Central memory CD8-positive, alpha-beta T cell (primary cell): Measurements from ENCODE around the gene NUP214.
"Not testable (repeated sequence)": the region's sequence is repeated elsewhere in the genome, so short reads cannot be mapped to it uniquely, and the experiment has no call there.

Experiments
- ATAC-seq: fragments of 150-1000 bp; cut with Tn5 transposase; replicated peaks from 2 replicates; pipeline ENCODE4 v1.10.0; 2022; ENCODE audit warnings: mild to moderate bottlenecking, moderate FRiP score, moderate number of reproducible peaks; ENCODE audit not compliant: poor library complexity, severe bottlenecking; ENCODE audit errors: extremely low read depth
- DNase-seq, 2 donors: peaks; one replicate each; pipeline ENCODE4 v3.0.0; 2021; ENCODE audit warnings: low spot score in 2 of 2
- H3K27ac Mint-ChIP-seq: one replicate; pipeline ENCODE4 v1.8.0; 2022; ENCODE audit warnings: low read depth, mild to moderate bottlenecking, moderate library complexity, mixed read lengths
- H3K27me3 Mint-ChIP-seq: one replicate; pipeline ENCODE4 v1.8.0; 2022; ENCODE audit warnings: mixed read lengths
- H3K36me3 Mint-ChIP-seq: one replicate; pipeline ENCODE4 v1.8.0; 2022; ENCODE audit warnings: mild to moderate bottlenecking, moderate library complexity, mixed read lengths; ENCODE audit not compliant: insufficient read depth
- H3K4me1 Mint-ChIP-seq: one replicate; pipeline ENCODE4 v1.8.0; 2022; ENCODE audit warnings: mixed read lengths
- H3K4me3 Mint-ChIP-seq: one replicate; pipeline ENCODE4 v1.8.0; 2022; ENCODE audit warnings: mild to moderate bottlenecking, moderate library complexity, mixed read lengths
- H3K9me3 Mint-ChIP-seq: one replicate; pipeline ENCODE4 v1.8.0; 2022; ENCODE audit warnings: mixed read lengths

NUP214 gene

DNA sequence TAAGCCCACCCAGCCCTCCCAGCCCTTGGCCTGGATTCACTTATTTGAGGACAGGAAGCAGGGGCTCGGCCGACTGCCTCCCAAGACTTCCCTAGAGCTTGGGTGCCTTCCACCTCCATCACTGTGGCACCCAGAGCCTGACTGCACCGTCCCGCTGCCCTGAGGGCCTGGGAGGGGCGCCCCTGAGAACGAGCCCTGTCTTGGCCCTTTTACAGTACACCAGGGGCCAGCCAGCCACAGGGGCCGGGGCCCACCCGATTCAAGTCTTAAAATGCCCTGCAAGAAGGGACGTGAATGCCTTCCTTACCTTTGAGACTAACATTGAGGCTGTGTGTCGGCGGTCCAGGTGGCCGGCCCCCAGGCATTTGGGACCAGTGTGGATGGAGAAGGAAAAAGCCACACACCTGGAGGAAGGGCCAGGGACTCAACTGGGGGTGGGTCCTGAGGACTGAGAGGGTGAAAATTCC is 134.1 kb downstream of the NUP214 start:
- ATAC-seq (no peak), DNase-seq (no peak)
- Mint-ChIP-seq H3K4me3 (no peak overlapping the region), H3K9me3 (no peaks in the 10 kb centered on the region), H3K4me1 (peaks cover 51% of the 10 kb centered on the region), H3K36me3 (peaks cover 65% of the 10 kb centered on the region), H3K27me3 (no peaks in the 10 kb centered on the region), H3K27ac (peak overlapping the region; percentile 38)

DNA sequence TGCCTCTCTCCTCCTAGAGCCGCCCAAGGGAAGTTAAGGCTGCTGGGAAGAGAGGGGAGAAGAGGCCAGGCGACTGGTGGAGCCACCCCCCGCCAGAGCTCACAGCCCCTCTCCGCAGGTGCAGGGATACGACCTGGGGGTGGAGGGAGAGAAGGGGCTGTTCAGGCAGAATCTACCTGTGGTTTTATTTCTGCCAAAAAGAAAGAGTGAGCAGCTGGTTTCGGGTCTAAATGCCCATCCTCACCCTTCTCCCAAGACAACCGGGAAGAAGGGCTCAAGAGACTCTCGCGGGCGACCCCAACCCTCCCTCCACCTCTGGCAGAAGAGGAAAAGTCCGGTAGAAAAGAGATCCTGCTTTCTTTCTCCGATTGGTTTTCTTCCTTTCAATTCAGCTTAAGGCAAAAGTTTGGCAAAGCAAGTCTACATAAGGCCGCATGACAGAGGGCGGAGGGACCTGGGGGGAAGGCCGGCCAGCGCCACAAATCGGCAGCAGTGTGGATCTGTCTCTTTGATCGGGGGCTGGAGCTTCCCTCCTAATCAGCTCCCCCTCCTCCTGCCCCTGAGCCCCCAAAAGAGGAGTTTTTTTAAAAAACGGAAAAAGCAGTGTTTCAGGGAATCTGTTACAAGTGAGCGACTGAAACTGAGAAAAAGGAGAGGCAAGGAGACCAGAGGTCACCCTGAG is 134.7 kb downstream of the NUP214 start:
- peaks cover 71% of the 10 kb centered on the region for H3K36me3 Mint-ChIP-seq
- no peaks in the 10 kb centered on the region for H3K27me3 Mint-ChIP-seq
- H3K4me1 Mint-ChIP-seq = peaks cover 56% of the 10 kb centered on the region
- no peak for DNase-seq
- no peak for ATAC-seq
- H3K4me3 Mint-ChIP-seq = no peak overlapping the region
- no peaks in the 10 kb centered on the region for H3K9me3 Mint-ChIP-seq
- peak overlapping the region; percentile 38 for H3K27ac Mint-ChIP-seq

DNA sequence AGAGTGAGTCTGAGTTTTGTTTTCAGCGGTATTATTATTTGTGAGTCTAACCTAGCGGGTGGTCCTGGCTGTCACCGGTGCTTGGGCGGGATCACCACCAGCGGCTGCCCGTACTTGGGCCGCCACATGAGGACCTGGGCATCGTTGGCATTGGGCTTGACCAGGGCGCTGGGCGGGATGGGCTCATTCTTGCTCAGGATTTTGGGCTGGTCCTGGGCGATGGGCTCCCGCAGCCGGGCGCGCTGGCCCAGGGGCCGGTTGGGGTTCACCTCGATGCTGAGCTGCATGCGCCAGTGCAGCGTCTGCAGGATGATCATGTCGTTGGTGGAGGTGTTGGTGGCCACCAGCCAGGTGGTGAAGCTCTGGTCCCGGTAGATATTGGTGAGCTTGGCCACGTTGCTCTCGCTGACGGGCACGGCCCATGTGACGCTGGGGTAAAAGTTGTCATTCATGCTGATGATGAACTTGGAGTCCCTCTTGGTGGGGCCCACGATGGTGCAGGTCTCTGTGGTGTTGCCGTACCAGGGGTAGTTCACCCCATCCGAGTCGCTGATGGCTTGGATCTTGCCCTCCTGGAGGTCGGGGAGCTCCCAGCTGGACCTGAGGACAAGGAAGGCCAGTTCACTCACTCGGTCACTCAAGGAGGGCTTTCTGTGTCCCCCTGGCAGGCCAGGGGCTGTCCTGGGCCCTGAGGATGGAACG is 135.5 kb downstream of the NUP214 start:
- H3K36me3 Mint-ChIP-seq = peaks cover 75% of the 10 kb centered on the region
- no peak for ATAC-seq
- no peaks in the 10 kb centered on the region for H3K27me3 Mint-ChIP-seq
- H3K4me3 Mint-ChIP-seq = no peak overlapping the region
- no peaks in the 10 kb centered on the region for H3K9me3 Mint-ChIP-seq
- no peak for DNase-seq
- no peak overlapping the region for H3K27ac Mint-ChIP-seq
- H3K4me1 Mint-ChIP-seq = peaks cover 55% of the 10 kb centered on the region

DNA sequence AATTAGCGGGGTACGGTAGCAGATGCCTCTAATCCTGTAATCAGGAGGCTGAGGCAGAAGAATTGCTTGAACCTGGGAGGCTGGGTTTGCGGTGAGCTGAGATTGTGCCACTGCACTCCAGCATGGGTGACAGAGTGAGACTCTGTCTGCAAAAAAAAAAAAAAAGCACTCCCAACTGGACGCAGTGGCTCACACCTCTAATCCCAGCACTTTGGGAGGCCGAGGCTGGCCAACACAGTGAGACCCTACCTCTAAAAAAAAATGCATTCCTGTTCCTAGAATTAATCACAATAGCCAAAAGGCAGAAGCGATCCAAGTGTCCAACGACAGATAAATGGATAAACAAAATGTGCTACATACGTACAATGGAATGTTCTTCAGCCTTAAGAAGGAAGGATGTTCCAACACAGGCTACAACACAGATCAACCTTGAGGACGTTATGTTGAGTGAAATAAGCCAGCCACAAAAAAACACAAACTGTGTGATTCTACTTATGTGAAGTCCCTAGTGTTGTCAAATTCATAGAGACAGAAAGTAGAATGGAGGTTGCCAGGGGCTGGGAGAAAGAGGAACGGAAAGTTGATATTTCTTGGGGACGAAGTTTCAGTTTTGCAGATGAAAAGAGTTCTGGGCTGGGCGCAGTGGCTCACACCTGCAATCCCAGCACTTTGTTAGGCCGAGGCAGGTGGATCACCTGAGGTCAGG is 137.1 kb downstream of the NUP214 start:
- Mint-ChIP-seq H3K4me3 (peak overlapping the region; percentile 37), H3K9me3 (no peaks in the 10 kb centered on the region), H3K27ac (peak overlapping the region; percentile 14), H3K4me1 (peaks cover 60% of the 10 kb centered on the region), H3K36me3 (peaks cover 73% of the 10 kb centered on the region), H3K27me3 (no peaks in the 10 kb centered on the region)
- DNase-seq = no peak
- ATAC-seq = no peak

DNA sequence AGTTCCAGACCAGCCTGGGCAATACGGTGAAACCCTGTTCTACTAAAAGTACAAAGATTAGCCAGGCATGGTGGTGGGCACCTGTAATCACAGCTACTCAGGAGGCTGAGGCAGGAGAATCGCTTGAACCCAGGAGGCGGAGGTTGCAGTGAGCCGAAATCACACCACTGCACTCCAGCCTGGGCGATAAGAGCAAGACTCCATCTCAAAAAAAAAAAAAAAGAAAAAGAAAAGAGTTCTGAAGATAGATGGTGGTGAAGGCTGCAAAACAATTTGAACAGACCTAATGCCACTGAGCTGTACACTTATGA is 137.6 kb downstream of the NUP214 start:
- H3K9me3 Mint-ChIP-seq, ATAC-seq, H3K27me3 Mint-ChIP-seq, DNase-seq: not testable (repeated sequence)
- peaks cover 73% of the 10 kb centered on the region for H3K36me3 Mint-ChIP-seq
- peak overlapping the region; percentile 14 for H3K27ac Mint-ChIP-seq
- peaks cover 55% of the 10 kb centered on the region for H3K4me1 Mint-ChIP-seq
- H3K4me3 Mint-ChIP-seq = peak overlapping the region; percentile 37

DNA sequence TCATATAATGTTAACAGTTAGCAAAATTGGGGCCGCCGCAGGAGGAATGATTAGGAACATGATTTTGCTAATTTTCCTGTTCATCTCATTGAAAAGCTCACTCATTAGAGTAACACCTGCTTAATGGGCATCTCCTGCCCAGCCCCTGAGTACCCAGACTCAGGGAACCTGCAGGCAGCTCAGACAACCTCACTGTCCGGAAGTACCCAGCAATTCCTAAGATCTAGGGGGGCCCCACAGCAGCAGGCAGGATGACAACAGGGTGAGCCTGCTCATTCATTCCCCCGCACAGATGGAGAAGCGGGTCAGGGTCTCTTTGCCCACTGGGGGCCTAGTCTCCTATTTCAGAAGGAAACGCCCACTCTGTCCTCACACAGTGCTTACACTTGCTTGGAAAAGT is 138.3 kb downstream of the NUP214 start:
- ATAC-seq = no peak
- no peak for DNase-seq
- peak overlapping the region; percentile 55 for H3K4me3 Mint-ChIP-seq
- peaks cover 70% of the 10 kb centered on the region for H3K36me3 Mint-ChIP-seq
- peaks cover 60% of the 10 kb centered on the region for H3K4me1 Mint-ChIP-seq
- peak overlapping the region; percentile 49 for H3K27ac Mint-ChIP-seq
- H3K9me3 Mint-ChIP-seq = no peaks in the 10 kb centered on the region
- H3K27me3 Mint-ChIP-seq = no peaks in the 10 kb centered on the region

DNA sequence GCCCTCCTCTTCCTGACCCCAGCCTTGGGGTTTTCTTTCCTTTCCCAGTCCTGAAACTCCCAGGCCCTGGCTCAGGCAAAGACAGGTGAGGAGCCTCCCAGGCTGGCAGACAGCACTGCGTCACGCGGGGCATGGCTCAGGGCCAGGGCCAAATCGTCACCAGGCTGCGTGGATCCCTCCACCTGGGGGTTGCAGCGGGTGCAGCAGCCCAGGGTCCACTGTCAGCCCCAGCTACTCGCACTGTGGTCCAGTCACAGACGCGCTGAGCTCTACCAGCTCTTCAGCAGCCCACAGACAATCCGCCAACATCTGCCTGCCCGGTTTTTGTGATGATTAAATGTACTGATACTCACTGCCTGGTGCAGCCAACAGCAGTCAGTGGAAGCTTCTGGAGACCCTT is 138.8 kb downstream of the NUP214 start:
- Mint-ChIP-seq H3K27me3 (no peaks in the 10 kb centered on the region), H3K4me1 (peaks cover 65% of the 10 kb centered on the region), H3K27ac (no peak overlapping the region), H3K9me3 (no peaks in the 10 kb centered on the region), H3K36me3 (peaks cover 73% of the 10 kb centered on the region), H3K4me3 (peak overlapping the region; percentile 93)
- DNase-seq = no peak
- ATAC-seq = no peak

DNA sequence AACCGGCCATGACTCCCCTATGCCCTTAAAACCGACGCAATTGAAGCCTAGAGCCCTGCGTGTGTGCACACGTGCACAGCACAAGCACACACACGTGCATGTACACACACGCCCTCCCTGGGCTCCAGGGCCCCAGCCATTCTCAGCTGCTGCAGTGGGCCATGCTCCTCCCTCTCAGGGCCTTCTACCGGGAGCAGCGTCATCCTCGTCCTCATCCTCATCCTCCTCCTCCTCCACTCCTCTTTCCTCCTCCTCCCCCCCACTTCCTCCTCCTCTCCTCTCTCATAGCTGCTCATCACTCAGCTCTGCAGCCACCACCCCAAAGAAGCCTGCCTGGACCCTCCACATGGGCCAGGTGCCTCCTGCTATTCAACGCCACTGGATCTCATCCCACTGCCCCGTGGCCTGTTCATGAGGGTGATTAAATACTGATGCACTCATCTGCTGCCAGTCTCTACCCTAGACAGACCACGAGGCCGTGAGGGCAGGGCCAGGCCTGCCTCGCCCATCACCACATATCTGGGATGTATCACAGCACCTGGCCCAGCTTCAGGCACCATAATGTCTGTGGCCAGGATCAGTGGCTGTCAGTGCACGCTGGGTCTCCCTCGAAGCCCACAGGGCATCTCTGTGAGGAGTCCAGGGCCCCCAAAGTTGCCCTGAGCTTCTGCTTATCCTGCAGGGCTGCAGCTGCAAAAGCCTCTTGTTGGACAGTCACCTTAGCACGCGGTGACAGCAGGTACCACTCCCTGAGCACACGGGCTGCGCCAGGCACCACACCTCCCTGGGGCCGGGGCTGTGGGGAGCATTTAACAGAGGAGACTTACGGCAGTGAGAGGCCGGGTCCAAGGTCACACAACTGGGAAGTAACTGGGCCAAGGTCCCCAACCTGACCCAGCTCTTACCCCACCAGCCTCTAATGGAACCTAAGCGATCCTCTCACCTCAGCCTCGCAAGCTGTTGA is 141.2 kb downstream of the NUP214 start:
- ATAC-seq = no peak

DNA sequence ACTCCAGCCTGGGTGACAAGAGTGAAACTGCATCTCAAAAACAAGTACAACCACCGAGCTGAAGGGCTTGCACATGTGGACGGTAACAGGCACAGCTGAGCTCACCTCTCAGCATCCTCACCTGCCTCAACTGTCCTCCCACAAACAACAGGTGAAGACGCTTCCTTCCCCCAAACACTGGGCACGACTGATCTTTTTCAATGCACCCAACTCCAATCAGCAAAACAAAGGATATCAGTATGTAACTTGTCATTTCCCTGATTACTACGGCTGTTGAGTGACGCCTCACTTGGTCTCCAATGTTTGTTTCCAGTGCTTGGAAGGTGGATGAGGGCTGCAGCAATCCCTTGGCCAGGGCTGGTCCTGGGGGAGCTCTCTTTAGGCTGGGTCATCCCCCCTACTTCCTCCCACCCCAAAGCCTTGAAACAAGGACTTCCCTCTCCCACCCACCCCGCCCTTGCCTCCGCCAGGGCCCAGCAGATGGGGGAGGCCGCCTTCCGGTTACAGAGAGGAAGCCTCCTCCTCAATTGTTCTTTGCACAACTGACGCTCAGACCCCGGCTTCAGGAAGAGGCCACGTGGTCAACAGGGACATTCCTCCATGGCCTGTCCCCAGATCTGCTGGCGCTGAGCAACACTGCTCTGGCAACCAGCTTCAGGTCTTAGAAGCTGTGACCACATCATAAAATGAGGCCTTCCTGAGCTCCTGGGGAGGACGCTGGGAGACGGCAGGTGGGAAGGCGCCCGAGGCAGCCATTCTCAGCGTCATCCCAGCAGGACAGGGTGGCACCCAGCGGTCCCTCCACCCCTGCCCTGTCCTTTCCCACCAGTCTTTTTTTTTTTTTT is 145.0 kb downstream of the NUP214 start:
- no peak for DNase-seq
- Mint-ChIP-seq H3K9me3 (no peaks in the 10 kb centered on the region), H3K36me3 (peaks cover 52% of the 10 kb centered on the region), H3K4me1 (peaks cover 64% of the 10 kb centered on the region), H3K4me3 (peak overlapping the region; percentile 93), H3K27ac (peak overlapping the region; percentile 97), H3K27me3 (no peaks in the 10 kb centered on the region)
- ATAC-seq = peak; percentile 6

More for the DNA sequence above, 141.2 kb downstream of the NUP214 start:
- Mint-ChIP-seq H3K4me1 (peaks cover 75% of the 10 kb centered on the region), H3K4me3 (peak overlapping the region; percentile 93), H3K27me3 (no peaks in the 10 kb centered on the region), H3K36me3 (peaks cover 64% of the 10 kb centered on the region), H3K9me3 (no peaks in the 10 kb centered on the region), H3K27ac (peak overlapping the region; percentile 96)
- DNase-seq = no peak

DNA sequence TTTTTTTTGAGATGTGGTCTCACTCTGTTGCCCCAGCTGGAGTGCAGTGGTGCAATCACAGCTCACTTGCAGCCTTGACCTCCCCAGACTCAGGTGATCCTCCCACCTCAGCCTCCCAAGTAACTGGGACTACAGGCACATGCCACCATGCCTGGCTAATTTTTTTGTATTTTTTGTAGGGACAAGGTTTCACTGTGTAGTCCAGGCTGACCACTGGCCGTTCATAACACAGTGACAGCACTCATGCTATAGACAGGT is 145.6 kb downstream of the NUP214 start:
- Mint-ChIP-seq H3K4me3 (peak overlapping the region; percentile 93), H3K27ac (peak overlapping the region; percentile 97), H3K36me3 (peaks cover 56% of the 10 kb centered on the region), H3K4me1 (peaks cover 61% of the 10 kb centered on the region)
- not testable (repeated sequence) for DNase-seq, H3K27me3 Mint-ChIP-seq, ATAC-seq, H3K9me3 Mint-ChIP-seq

DNA sequence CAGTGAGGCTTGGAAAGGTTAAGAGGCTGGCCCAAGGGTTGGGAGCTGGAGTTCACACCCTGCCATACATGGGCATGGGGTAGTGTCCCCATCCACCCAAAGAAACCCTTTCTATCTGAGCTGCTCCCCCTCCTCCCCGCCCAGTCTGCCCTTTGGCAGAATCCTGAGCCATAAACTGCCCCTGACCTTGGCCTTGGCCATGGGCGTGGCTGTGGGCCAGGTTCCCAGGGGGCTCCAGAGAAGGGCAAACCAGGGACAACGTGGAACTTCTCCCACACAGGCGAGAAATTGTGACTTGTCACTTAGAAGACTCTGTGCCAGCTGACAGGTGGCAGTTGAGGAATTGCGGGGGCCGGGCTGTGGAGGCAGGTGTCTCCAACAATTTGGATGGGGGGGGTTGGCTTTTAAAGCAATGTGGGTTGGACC is 146.1 kb downstream of the NUP214 start:
- peaks cover 57% of the 10 kb centered on the region for H3K36me3 Mint-ChIP-seq

More for the DNA sequence above, 146.1 kb downstream of the NUP214 start:
- Mint-ChIP-seq H3K4me3 (peak overlapping the region; percentile 93), H3K9me3 (no peaks in the 10 kb centered on the region), H3K27ac (peak overlapping the region; percentile 97), H3K4me1 (peaks cover 55% of the 10 kb centered on the region), H3K27me3 (no peaks in the 10 kb centered on the region)
- DNase-seq (no peak), ATAC-seq (no peak)
